GM23338 (cell line): ENCODE measurements around the gene ADGRV1. TPM values are rescaled to one million over a fixed set of nuclear protein-coding genes. Genes with fewer than 3 reads are reported as not detected.
A peak's percentile ranks its signal among the peaks of the same experiment; 100 is the strongest.

Source experiments
- ATAC-seq: fragments of 200-7000 bp; cut with Tn5 transposase; 3 replicates; pipeline ENCODE4 v1.9.1; 2020
- DNase-seq: peaks from one replicate; pipeline ENCODE4 v3.0.0-alpha.2; 2015; ENCODE audit warnings: low spot score
- H2AFZ ChIP-seq: fragments of 200-600 bp; sonication (generic); 2 replicates; pipeline ENCODE4 v1.8.0; 2016; ENCODE audit warnings: antibody characterized with exemption, mild to moderate bottlenecking, moderate library complexity
- H3F3A ChIP-seq: fragments of 200-600 bp; sonication (generic); replicated peaks from 2 replicates; pipeline ENCODE4 v1.8.0; 2017; ENCODE audit warnings: antibody characterized with exemption, mixed run types, low read depth
- H3K27ac ChIP-seq: fragments of 200-600 bp; sonication (generic); 2 replicates; pipeline ENCODE4 v1.6.1; 2016; ENCODE audit warnings: low read depth
- H3K27me3 ChIP-seq: fragments of 200-600 bp; sonication (generic); 2 replicates; pipeline ENCODE4 v1.8.0; 2016; ENCODE audit warnings: mild to moderate bottlenecking, mixed run types, moderate library complexity; ENCODE audit not compliant: insufficient read depth
- H3K36me3 ChIP-seq: fragments of 200-600 bp; sonication (generic); 2 replicates; pipeline ENCODE4 v1.8.0; 2016; ENCODE audit warnings: mild to moderate bottlenecking; ENCODE audit not compliant: insufficient read depth
- H3K4me1 ChIP-seq: fragments of 200-600 bp; sonication (generic); 2 replicates; pipeline ENCODE4 v1.8.0; 2016; ENCODE audit warnings: mild to moderate bottlenecking, moderate library complexity; ENCODE audit not compliant: insufficient read depth
- H3K4me2 ChIP-seq: fragments of 200-600 bp; sonication (generic); 2 replicates; pipeline ENCODE4 v1.7.1; 2017; ENCODE audit warnings: mixed run types
- H3K4me3 ChIP-seq: fragments of 200-600 bp; sonication (generic); 2 replicates; pipeline ENCODE4 v1.6.1; 2016; ENCODE audit warnings: mixed run types
- H3K79me2 ChIP-seq: fragments of 200-600 bp; sonication (generic); replicated peaks from 2 replicates; pipeline ENCODE4 v1.8.0; 2017; ENCODE audit warnings: mild to moderate bottlenecking; ENCODE audit not compliant: insufficient read depth
- H3K9me2 ChIP-seq: fragments of 200-600 bp; sonication (generic); 2 replicates; pipeline ENCODE4 v1.8.0; 2017; ENCODE audit not compliant: insufficient read depth
- H4K20me1 ChIP-seq: fragments of 200-600 bp; sonication (generic); replicated peaks from 2 replicates; pipeline ENCODE4 v1.8.0; 2017; ENCODE audit warnings: mild to moderate bottlenecking; ENCODE audit not compliant: insufficient read depth
- H3K27ac Mint-ChIP-seq: 2 replicates; pipeline ENCODE4 v1.8.0; 2020; ENCODE audit warnings: inconsistent platforms, mild to moderate bottlenecking, moderate library complexity, mixed read lengths
- H3K27me3 Mint-ChIP-seq: 3 replicates; pipeline ENCODE4 v1.8.0; 2022; ENCODE audit warnings: low read depth, mild to moderate bottlenecking, moderate library complexity, mixed read lengths, inconsistent platforms; ENCODE audit not compliant: insufficient read depth, poor library complexity
- H3K36me3 Mint-ChIP-seq: 3 replicates; pipeline ENCODE4 v1.8.0; 2021; ENCODE audit warnings: low read depth, mild to moderate bottlenecking, inconsistent platforms, moderate library complexity, mixed read lengths
- H3K4me1 Mint-ChIP-seq: 3 replicates; pipeline ENCODE4 v1.8.0; 2020; ENCODE audit warnings: mild to moderate bottlenecking, inconsistent platforms, mixed read lengths
- H3K4me3 Mint-ChIP-seq: 3 replicates; pipeline ENCODE4 v1.8.0; 2021; ENCODE audit warnings: moderate library complexity, mild to moderate bottlenecking, inconsistent platforms, mixed read lengths
- H3K9me3 Mint-ChIP-seq: 3 replicates; pipeline ENCODE4 v1.8.0; 2020; ENCODE audit warnings: moderate library complexity, mild to moderate bottlenecking, inconsistent platforms, mixed read lengths
- CREB1 ChIP-seq: fragments of 250-450 bp; sonication (Bioruptor Pico); IDR thresholded peaks from 2 replicates; pipeline ENCODE4 v1.5.0; 2020; ENCODE audit warnings: low read depth, mild to moderate bottlenecking, moderate library complexity
- CTCF ChIP-seq, 2 experiments: fragments of 200-600 bp in 1 of 2; sonication (generic) in 1 of 2; conservative IDR thresholded peaks; 2 replicates each; pipeline versions ENCODE4 v1.5.1 to v1.6.1; 2016 to 2017; ENCODE audit warnings: antibody characterized with exemption in 2 of 2, low read depth in 2 of 2, mild to moderate bottlenecking in 2 of 2, moderate library complexity in 1 of 2
- ETS1 ChIP-seq: IDR thresholded peaks from 2 replicates; pipeline ENCODE4 v1.6.1; 2016; ENCODE audit warnings: antibody characterized with exemption
- EZH2 ChIP-seq: fragments of 200-600 bp; sonication (generic); IDR thresholded peaks from one replicate; pipeline ENCODE4 v1.8.0; 2017; ENCODE audit warnings: antibody characterized with exemption, mild to moderate bottlenecking, low read depth; ENCODE audit not compliant: unreplicated experiment
- EZH2phosphoT487 ChIP-seq: fragments of 200-600 bp; sonication (generic); IDR thresholded peaks from one replicate; pipeline ENCODE4 v1.8.1; 2018; ENCODE audit warnings: antibody characterized with exemption; ENCODE audit not compliant: unreplicated experiment
- JUNB ChIP-seq: IDR thresholded peaks from one replicate; pipeline ENCODE4 v1.6.1; 2016; ENCODE audit warnings: antibody characterized with exemption; ENCODE audit not compliant: unreplicated experiment
- NANOG ChIP-seq: IDR thresholded peaks from 2 replicates; pipeline ENCODE4 v1.6.1; 2016; ENCODE audit warnings: antibody characterized with exemption, borderline replicate concordance
- POLR2AphosphoS5 ChIP-seq: IDR thresholded peaks from 2 replicates; pipeline ENCODE4 v1.6.1; 2016; ENCODE audit warnings: antibody characterized with exemption, low read depth
- REST ChIP-seq: IDR thresholded peaks from one replicate; pipeline ENCODE4 v1.6.1; 2018; ENCODE audit warnings: antibody characterized with exemption; ENCODE audit not compliant: unreplicated experiment
- STAT1 ChIP-seq: IDR thresholded peaks from one replicate; pipeline ENCODE4 v1.6.1; 2016; ENCODE audit warnings: antibody characterized with exemption; ENCODE audit not compliant: unreplicated experiment
- ZNF114 ChIP-seq: fragments of 250-450 bp; sonication (Bioruptor Pico); IDR thresholded peaks from 2 replicates; pipeline ENCODE4 v1.5.0; 2020; ENCODE audit warnings: mild to moderate bottlenecking, moderate library complexity
- ZNF331 ChIP-seq: fragments of 250-450 bp; sonication (Bioruptor Pico); IDR thresholded peaks from 2 replicates; pipeline ENCODE4 v1.5.0; 2020; ENCODE audit warnings: low read depth, mild to moderate bottlenecking, moderate library complexity
- polyA plus RNA-seq: library from polyadenylated mRNA; unstranded; fragments of >200 nt; fragmentation: Nextera tagmentation; extraction: Ambion mirVana; gene quantifications from 2 replicates; pipeline ENCODE4 v1.2.1, GENCODE V29; 2016
- total RNA-seq: library from RNA; depleted of rRNA; stranded (reverse); fragments of >200 nt; shearing (Covaris generic); gene quantifications from 2 replicates; pipeline ENCODE4 v1.2.3, GENCODE V29; 2014

Gene ADGRV1
- total and polyA plus RNA-seq, 2 experiments from 2014 or later: 46.1 to 149 TPM

GRCh38 chr5:90562341-90562740 is 3.7 kb downstream of the ADGRV1 start:
- Mint-ChIP-seq H3K4me1 (peaks cover 54% of the 10 kb centered on the region), H3K4me3 (peak overlapping the region; percentile 49), H3K36me3 (peaks cover 20% of the 10 kb centered on the region), H3K27me3 (peaks cover 3% of the 10 kb centered on the region), H3K9me3 (peaks cover 8% of the 10 kb centered on the region; the same call in 2 of the 3 replicates), H3K27ac (peak overlapping the region; percentile 90)
- H4K20me1 ChIP-seq: peaks cover 6% of the 10 kb centered on the region
- no peak overlapping the region for H2AFZ ChIP-seq
- H3K27me3 ChIP-seq: no peaks in the 10 kb centered on the region
- TF ChIP-seq ETS1 (no peak), STAT1 (no peak)
- no peaks in the 10 kb centered on the region for H3K9me2 ChIP-seq
- peak overlapping the region; percentile 85 for H3K4me2 ChIP-seq
- H3K4me1 ChIP-seq: peaks cover 66% of the 10 kb centered on the region
- H3K79me2 ChIP-seq: peaks cover 79% of the 10 kb centered on the region
- H3K4me3 ChIP-seq: peak overlapping the region; percentile 80
- 0 out of 2 replicates have a peak, but pooled peaks cover 3% of the 10 kb centered on the region for H3F3A ChIP-seq
- H3K36me3 ChIP-seq: no peaks in the 10 kb centered on the region
- ATAC-seq: no peak
- DNase-seq: peak; percentile 18
- H3K27ac ChIP-seq: peak overlapping the region; percentile 77; the same call in 1 of the 2 replicates

- H3K27me3 ChIP-seq: no peaks in the 10 kb centered on the region
- no peaks in the 10 kb centered on the region for H3K36me3 ChIP-seq
- H3K79me2 ChIP-seq: peaks cover 86% of the 10 kb centered on the region
- Mint-ChIP-seq H3K4me3 (peak overlapping the region; percentile 49), H3K36me3 (peaks cover 27% of the 10 kb centered on the region), H3K27me3 (peaks cover 3% of the 10 kb centered on the region), H3K9me3 (peaks cover 15% of the 10 kb centered on the region; the same call in 2 of the 3 replicates), H3K27ac (peak overlapping the region; percentile 15; the same call in 1 of the 2 replicates), H3K4me1 (peaks cover 51% of the 10 kb centered on the region)
- H3K27ac ChIP-seq: peak overlapping the region; percentile 77
- H3K9me2 ChIP-seq: no peaks in the 10 kb centered on the region
- 0 out of 2 replicates have a peak, but pooled peaks cover 3% of the 10 kb centered on the region for H3F3A ChIP-seq
- ATAC-seq (no peak), DNase-seq (peak; percentile 31)
- no peak for TF ChIP-seq CTCF (conservative IDR thresholded peaks at IDR 0.05; ENCODE audit: low read depth in 2 of 2)
- TF ChIP-seq ZNF114 (CRISPR knock-in tag): no peak
- no peak for TF ChIP-seq EZH2phosphoT487
- TF ChIP-seq ZNF331 (CRISPR knock-in tag): no peak
- no peak for TF ChIP-seq JUNB
- TF ChIP-seq CREB1 (CRISPR knock-in tag): no peak
- TF ChIP-seq POLR2AphosphoS5: no peak
- no peak for TF ChIP-seq EZH2
- no peak for TF ChIP-seq REST
- TF ChIP-seq STAT1: no peak
- TF ChIP-seq ETS1: no peak
- TF ChIP-seq NANOG: no peak
- peak overlapping the region; percentile 80 for H3K4me3 ChIP-seq
- H2AFZ ChIP-seq: no peak overlapping the region
- peak overlapping the region; percentile 85 for H3K4me2 ChIP-seq
- H4K20me1 ChIP-seq: peaks cover 6% of the 10 kb centered on the region
- H3K4me1 ChIP-seq: peaks cover 62% of the 10 kb centered on the region
Observed at GRCh38 chr5:90563108-90563507, 4.5 kb downstream of the ADGRV1 start.
